GM19452 (cell line): Measurements from ENCODE around the gene ATF2.

Experiments used
- ATAC-seq: cut with Tn5 transposase; IDR thresholded peaks from one replicate; pipeline ENCODE4 v1.9.1; 2021; ENCODE audit not compliant: unreplicated experiment

The ATF2 gene

GRCh38 chr2:175030380-175031271 lies 137.4 kb downstream of the ATF2 start:
- no peak for ATAC-seq

DNA sequence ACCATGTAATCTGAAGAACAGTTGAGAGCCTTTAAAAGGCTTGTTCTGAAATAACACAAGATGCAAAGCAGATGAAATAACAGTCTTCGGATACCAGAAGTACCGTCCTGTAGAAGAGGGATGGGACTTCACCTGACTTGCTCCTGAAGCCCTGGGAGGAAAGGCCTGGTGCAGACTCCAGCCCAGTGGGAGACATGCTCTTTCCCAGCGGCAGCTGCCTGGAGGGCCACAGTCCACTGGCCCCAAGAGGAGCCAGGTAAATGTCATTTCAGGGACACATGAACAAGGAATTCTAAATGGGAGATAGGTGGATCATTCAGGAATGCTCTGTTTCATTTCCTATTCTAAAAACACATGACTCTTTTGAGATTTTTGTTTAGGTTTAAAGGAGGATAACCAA lies 140.2 kb downstream of the ATF2 start:
- no peak for ATAC-seq

DNA sequence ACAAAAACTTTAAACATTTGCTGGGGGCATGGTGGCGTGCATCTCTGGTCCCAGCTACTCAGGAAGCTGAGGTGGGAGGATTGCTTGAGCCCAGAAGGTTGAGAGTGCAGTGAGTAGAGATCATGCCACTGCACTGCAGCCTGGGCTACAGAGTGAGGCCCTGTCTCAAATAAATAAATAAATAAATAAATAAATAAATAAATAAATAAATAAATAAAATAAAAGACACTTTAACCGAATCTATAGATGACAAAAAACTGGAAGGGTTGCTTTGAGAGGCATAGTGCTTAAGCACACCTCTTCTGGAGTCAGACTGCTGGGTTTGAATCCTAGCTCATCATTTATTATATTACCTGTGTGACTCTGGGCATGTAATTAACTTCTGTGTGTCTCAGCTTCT lies 141.6 kb downstream of the ATF2 start:
- ATAC-seq = no peak

DNA sequence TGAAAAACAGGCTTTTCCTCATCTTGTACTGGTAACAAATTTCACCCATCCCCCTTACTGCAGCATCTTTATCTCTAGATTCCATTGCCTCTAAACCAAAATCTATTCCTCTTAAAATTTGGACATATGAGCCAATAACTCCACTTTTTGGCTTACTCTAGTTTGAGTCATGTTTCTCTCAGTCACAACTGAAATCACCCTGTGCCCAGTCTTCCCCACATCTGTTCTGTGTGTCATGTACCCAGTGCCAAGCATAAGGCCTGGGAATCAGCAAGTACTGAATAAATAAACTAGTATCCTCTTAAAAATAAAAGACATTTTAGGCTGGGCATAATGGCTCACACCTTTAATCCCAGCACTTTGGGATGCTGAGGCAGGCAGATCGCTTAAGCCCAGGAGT lies 142.1 kb downstream of the ATF2 start:
- ATAC-seq = no peak

DNA sequence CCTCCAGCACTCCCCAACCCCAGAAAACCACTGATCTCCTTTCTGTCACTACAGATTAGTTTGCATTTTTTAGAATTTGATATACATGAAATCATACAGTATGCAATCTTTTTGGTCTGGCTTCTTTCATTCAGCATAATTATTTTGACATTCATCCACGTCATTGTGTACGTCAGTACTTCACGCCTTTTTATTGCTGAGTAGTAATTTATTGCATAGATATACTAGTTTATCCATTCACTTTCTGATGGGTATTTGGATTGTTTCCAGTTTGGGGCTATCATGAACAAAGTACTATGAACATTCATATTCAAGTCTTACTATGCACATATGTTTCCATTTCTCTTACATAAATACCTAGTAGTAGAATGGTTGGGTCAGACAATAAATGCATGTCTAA lies 142.8 kb downstream of the ATF2 start:
- no peak for ATAC-seq

GRCh38 chr2:175022923-175023322 lies 145.1 kb downstream of the ATF2 start:
- ATAC-seq = no peak
